ENCODE results near the gene HIKESHI. TPM values are rescaled to one million over a fixed set of nuclear protein-coding genes. Genes with fewer than 3 reads are reported as not detected.

The HIKESHI gene
- total and polyA plus RNA-seq, 2 experiments from 2014 or later: 71.2 to 162 TPM

GRCh38 chr11:86259730-86260129, 42.3 kb upstream of the HIKESHI start (continued):
- TF ChIP-seq ZNF462 (CRISPR knock-in tag; IDR thresholded peaks at IDR 0.05): no peak
- no peak for TF ChIP-seq STAT1 (IDR thresholded peaks at IDR 0.05; ENCODE audit: unreplicated experiment)
- no peak for TF ChIP-seq ZNF114 (CRISPR knock-in tag; IDR thresholded peaks at IDR 0.05)
- TF ChIP-seq CREB1 (CRISPR knock-in tag; IDR thresholded peaks at IDR 0.05; ENCODE audit: low read depth): no peak
- no peak for TF ChIP-seq EZH2 (IDR thresholded peaks at IDR 0.05; ENCODE audit: low read depth, unreplicated experiment)
- no peak for TF ChIP-seq CTCF (conservative IDR thresholded peaks at IDR 0.05; ENCODE audit: low read depth in 2 of 2)
- no peak for TF ChIP-seq JUNB (IDR thresholded peaks at IDR 0.05; ENCODE audit: unreplicated experiment)
- no peak for TF ChIP-seq POLR2AphosphoS5 (IDR thresholded peaks at IDR 0.05; ENCODE audit: low read depth)
- no peak for TF ChIP-seq ETS1 (IDR thresholded peaks at IDR 0.05)
- TF ChIP-seq EZH2phosphoT487 (IDR thresholded peaks at IDR 0.05; ENCODE audit: unreplicated experiment): no peak
- no peak for TF ChIP-seq NANOG (IDR thresholded peaks at IDR 0.05; ENCODE audit: borderline replicate concordance)
- TF ChIP-seq ZNF331 (CRISPR knock-in tag; IDR thresholded peaks at IDR 0.05; ENCODE audit: low read depth): no peak
